HepG2 (cell line): Measurements from ENCODE around the gene SHISA6.

Experiments used
- FOXJ3 ChIP-seq: sonication (generic); formaldehyde crosslinking; IDR thresholded peaks from 2 replicates; pipeline ENCODE4 v1.4.0; 2020; ENCODE audit warnings: missing genetic modification reagents, mild to moderate bottlenecking, borderline replicate concordance
- POLR2AphosphoS5 ChIP-seq: IDR thresholded peaks from 2 replicates; pipeline ENCODE4 v1.6.1; 2012; ENCODE audit warnings: low read depth, low read length
- ZNF17 ChIP-seq: sonication (generic); formaldehyde crosslinking; IDR thresholded peaks from 2 replicates; pipeline ENCODE4 v1.5.0; 2020; ENCODE audit warnings: mild to moderate bottlenecking, missing genetic modification reagents
- TF ChIP-seq, protein P1 (sequence below): sonication (generic); formaldehyde crosslinking; IDR thresholded peaks from 2 replicates; pipeline ENCODE4 v1.5.1; 2020; ENCODE audit warnings: mild to moderate bottlenecking, missing genetic modification reagents, moderate library complexity
- TF ChIP-seq, protein P2 (sequence below): sonication (generic); formaldehyde crosslinking; IDR thresholded peaks from 2 replicates; pipeline ENCODE4 v1.4.0; 2020; ENCODE audit warnings: low read depth, mild to moderate bottlenecking, missing genetic modification reagents

DNA sequence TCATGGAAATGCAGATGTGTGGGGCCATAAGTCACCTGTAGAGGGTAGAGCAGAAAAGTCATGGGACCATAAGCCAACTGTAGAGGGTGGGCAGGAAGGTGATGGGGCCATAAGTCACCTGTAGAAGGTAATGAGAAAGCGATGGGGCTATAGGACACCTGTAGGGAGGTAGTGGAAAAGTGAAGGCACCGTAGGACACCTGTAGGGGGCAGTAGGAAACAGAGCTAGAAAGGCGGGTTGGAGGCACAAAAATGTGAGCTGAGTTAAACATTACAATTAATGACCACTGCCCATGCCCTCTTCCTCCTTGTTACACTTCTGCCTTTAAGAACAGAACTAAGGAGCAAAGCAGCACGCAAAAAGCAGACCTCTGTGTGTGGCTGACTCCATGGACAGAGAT, 150.1 kb downstream of the SHISA6 start:
- TF ChIP-seq POLR2AphosphoS5: no peak
- no peak for TF ChIP-seq ZNF17 (CRISPR knock-in tag)
- TF ChIP-seq, protein P1, sequence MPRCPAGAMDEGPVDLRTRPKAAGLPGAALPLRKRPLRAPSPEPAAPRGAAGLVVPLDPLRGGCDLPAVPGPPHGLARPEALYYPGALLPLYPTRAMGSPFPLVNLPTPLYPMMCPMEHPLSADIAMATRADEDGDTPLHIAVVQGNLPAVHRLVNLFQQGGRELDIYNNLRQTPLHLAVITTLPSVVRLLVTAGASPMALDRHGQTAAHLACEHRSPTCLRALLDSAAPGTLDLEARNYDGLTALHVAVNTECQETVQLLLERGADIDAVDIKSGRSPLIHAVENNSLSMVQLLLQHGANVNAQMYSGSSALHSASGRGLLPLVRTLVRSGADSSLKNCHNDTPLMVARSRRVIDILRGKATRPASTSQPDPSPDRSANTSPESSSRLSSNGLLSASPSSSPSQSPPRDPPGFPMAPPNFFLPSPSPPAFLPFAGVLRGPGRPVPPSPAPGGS: no peak
- TF ChIP-seq FOXJ3 (CRISPR knock-in tag): no peak
- TF ChIP-seq, protein P2, sequence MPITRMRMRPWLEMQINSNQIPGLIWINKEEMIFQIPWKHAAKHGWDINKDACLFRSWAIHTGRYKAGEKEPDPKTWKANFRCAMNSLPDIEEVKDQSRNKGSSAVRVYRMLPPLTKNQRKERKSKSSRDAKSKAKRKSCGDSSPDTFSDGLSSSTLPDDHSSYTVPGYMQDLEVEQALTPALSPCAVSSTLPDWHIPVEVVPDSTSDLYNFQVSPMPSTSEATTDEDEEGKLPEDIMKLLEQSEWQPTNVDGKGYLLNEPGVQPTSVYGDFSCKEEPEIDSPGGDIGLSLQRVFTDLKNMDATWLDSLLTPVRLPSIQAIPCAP: no peak
